HG03097 (cell line): ENCODE data around the gene PTPRQ.

ENCODE experiments used
- ATAC-seq: cut with Tn5 transposase; IDR thresholded peaks from one replicate; pipeline ENCODE4 v1.9.1; 2021; ENCODE audit not compliant: unreplicated experiment, low FRiP score

The PTPRQ gene

GRCh38 chr12:80715713-80716249 lies 271.7 kb downstream of the PTPRQ start:
- no peak for ATAC-seq

- ATAC-seq, result no peak
These were observed 272.8 kb downstream of the PTPRQ start, which contains the start of gene MYF5 for GRCh38 chr12:80716696-80717469. Gene MYF5 (plus strand): TSS chr12:80716912. CDS start chr12:80717064, 152 bp downstream.

- ATAC-seq, result no peak
These were observed 273.8 kb downstream of the PTPRQ start for GRCh38 chr12:80717856-80718255.

DNA sequence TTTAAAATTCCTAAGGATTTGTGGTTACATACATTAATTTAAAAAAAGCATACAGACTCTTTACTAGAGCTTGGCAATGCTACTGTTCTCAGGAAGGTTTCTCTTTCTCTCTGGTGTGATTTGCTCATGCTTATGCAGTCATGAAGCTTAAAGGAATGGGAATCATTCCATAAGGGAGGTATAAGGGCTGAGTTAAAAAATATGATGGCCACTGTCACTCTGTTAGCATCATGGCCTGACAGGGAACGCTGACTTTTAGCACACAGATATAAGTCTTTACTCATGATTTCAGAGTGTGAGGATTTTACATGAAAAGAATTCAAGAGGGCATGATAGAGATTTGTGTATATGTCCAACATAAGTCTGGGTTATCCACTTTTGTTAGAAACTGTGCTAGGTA lies 276.5 kb downstream of the PTPRQ start:
- ATAC-seq, result no peak

- no peak for ATAC-seq
These were observed 277.3 kb downstream of the PTPRQ start for GRCh38 chr12:80721326-80721725.
